Stimulated activated CD8-positive, alpha-beta memory T cell treated with anti-CD3 and anti-CD28 coated beads, Interleukin-2, amount 100 ng/mL, for 1 hour (primary cell): Measurements from ENCODE around the gene SIK3.

ENCODE experiments used
- DNase-seq, 2 donors: peaks; one replicate each; pipeline ENCODE4 v3.0.0-alpha.2; 2020; ENCODE audit warnings: low read depth in 2 of 2

The SIK3 gene

GRCh38 chr11:116793772-116794097 is 304.5 kb downstream of the SIK3 start:
- no peak for DNase-seq
